ENCODE measurements around the gene LGALS1. TPM values are rescaled to one million over a fixed set of nuclear protein-coding genes. Genes with fewer than 3 reads are reported as not detected.

The LGALS1 gene
- total RNA-seq, 1 experiment from 2014 or later: 3.2 TPM

DNA sequence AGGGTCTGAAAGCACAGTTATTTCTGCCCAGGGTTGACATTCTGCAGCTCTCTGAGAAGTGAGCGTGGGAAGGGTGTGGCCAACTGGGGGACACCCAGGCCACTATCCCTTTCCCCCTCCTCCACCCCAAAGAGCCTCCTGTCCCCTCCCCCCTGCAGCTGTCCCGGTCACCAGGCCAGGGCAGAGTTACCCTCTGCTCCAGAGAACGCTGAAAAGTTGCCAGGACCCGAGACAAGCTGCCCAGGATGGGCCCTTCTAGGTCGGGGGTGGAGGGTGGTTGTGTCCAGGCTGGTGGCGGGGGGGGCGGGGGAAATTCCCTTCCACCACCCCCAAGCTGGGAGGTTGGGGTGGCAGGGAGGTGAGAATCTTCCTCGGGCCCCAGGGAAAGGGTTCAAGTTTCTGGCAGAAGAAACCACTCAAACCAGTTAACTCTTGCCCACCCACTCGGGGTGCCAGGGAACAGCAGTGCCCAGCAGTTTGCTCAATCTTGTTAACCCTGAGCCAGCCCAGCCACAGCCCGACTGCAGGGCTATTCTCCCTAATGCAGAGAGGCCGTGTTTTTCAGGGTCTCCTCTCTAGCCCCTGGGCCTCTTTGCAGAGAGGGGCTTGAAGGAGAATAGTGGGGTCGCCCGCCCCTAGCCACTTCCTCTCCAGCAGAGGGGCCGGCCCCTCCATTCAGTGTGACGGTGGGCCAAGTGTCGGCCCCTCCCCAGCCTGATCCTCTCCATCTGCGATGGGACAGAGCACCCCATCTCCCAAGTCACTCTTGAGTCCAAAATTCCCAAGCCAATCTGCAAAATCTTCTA lies 697 bp downstream of the LGALS1 start:
- Mint-ChIP-seq H3K4me3 (ENCODE audit: unreplicated experiment) (peak overlapping the region; percentile 79), H3K36me3 (ENCODE audit: insufficient read depth, unreplicated experiment) (peaks cover 6% of the 10 kb centered on the region), H3K4me1 (ENCODE audit: low read depth, unreplicated experiment) (peaks cover 7% of the 10 kb centered on the region), H3K9me3 (ENCODE audit: unreplicated experiment) (no peaks in the 10 kb centered on the region), H3K27ac (ENCODE audit: unreplicated experiment) (peak overlapping the region; percentile 65), H3K27me3 (ENCODE audit: insufficient read depth, unreplicated experiment) (no peaks in the 10 kb centered on the region)
- peak overlapping the region; percentile 53 for H3K4me3 ChIP-seq (ENCODE audit: low read depth, low read length)
- no TSS peak for BruUV-seq (replicated peaks)
- intact Hi-C loops (cut with micrococcal nuclease; ENCODE audit: unreplicated experiment): loop anchor here (2.0 kb wide), 1 partner anchor 17 kb away; the partner anchor contains the start of gene PDXP
- CTCF ChIA-PET: interaction anchor here (0.6 kb wide), 1 partner anchor 23 kb away, joined by 3 read pairs; no protein-coding TSS in a partner anchor
- no peak for TF ChIP-seq CTCF (IDR thresholded peaks at IDR 0.05; ENCODE audit: insufficient read depth in 1 of 2, low read depth in 1 of 2, low read length in 1 of 2, severe bottlenecking in 1 of 2, unreplicated experiment in 1 of 2)
- H3K36me3 ChIP-seq (ENCODE audit: control insufficient read depth, insufficient read depth, low read length): no peaks in the 10 kb centered on the region
- POLR2A ChIA-PET: interaction anchor here (0.5 kb wide), 2 partner anchors 150 to 1644 kb away, joined by 5 to 9 read pairs; no protein-coding TSS in a partner anchor
- H3K27me3 ChIP-seq (replicated peaks; ENCODE audit: control insufficient read depth, insufficient read depth, low read length): no peaks in the 10 kb centered on the region
- H3K4me1 ChIP-seq: peaks cover 9% of the 10 kb centered on the region; the same call in 1 of the 2 replicates
- no peak for DNase-seq
- no peaks in the 10 kb centered on the region for H3K9me3 ChIP-seq

GRCh38 chr22:37676736-37677492 lies 1.5 kb downstream of the LGALS1 start:
- BruUV-seq (replicated peaks): TSS peak; percentile 74
- Histone ChIP-seq H3K4me1 (peaks cover 9% of the 10 kb centered on the region; the same call in 1 of the 2 replicates), H3K27me3 (replicated peaks; ENCODE audit: control insufficient read depth, insufficient read depth, low read length) (no peaks in the 10 kb centered on the region), H3K9me3 (no peaks in the 10 kb centered on the region), H3K4me3 (ENCODE audit: low read depth, low read length) (peak overlapping the region; percentile 53), H3K36me3 (ENCODE audit: control insufficient read depth, insufficient read depth, low read length) (no peaks in the 10 kb centered on the region)
- peak; percentile 84 to 88 for DNase-seq
- H3K27me3 Mint-ChIP-seq (ENCODE audit: insufficient read depth, unreplicated experiment): no peaks in the 10 kb centered on the region
- peaks cover 7% of the 10 kb centered on the region for H3K4me1 Mint-ChIP-seq (ENCODE audit: low read depth, unreplicated experiment)
- ChIA-PET CTCF (interaction anchor here (0.7 to 0.9 kb wide), 3 partner anchors 9 to 118 kb away, joined by 3 to 4 read pairs (median 3); partner anchors contain the start of gene NOL12), POLR2A (interaction anchor here (0.6 kb wide), 1 partner anchor 70 kb away, joined by 4 read pairs; no protein-coding TSS in a partner anchor)
- H3K36me3 Mint-ChIP-seq (ENCODE audit: insufficient read depth, unreplicated experiment): peaks cover 6% of the 10 kb centered on the region
- intact Hi-C loops (cut with micrococcal nuclease; ENCODE audit: unreplicated experiment): loop anchor here (2.0 kb wide), 1 partner anchor 18 kb away; the partner anchor contains the start of gene PDXP
- TF ChIP-seq CTCF (IDR thresholded peaks at IDR 0.05; ENCODE audit: insufficient read depth in 1 of 2, low read depth in 1 of 2, low read length in 1 of 2, severe bottlenecking in 1 of 2, unreplicated experiment in 1 of 2): no peak
- H3K4me3 Mint-ChIP-seq (ENCODE audit: unreplicated experiment): peak overlapping the region; percentile 79
- H3K9me3 Mint-ChIP-seq (ENCODE audit: unreplicated experiment): no peaks in the 10 kb centered on the region
- H3K27ac Mint-ChIP-seq (ENCODE audit: unreplicated experiment): peak overlapping the region; percentile 65

DNA sequence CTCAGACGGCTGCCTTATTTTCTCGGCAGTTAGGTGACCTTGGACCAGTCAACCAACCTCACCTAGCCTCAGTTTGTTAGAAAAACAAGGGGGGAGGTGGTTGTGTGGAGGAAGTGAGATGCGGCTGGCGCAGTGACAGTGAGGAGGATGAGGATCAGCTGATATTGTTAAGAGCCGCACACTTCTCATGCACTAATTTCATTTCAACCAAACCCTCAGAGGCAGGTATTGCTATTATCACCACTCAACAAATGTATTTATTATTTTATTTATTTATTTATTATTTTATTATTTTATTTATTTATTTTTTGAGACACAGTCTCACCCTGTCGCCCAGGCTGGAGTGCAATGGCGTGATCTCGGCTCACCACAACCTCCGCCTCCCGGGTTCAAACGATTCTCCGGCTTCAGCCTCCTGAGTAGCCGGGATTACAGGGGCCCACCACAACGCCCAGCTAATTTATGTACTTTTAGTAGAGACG lies 2.1 kb downstream of the LGALS1 start:
- Histone ChIP-seq H3K27me3 (replicated peaks; ENCODE audit: control insufficient read depth, insufficient read depth, low read length) (no peaks in the 10 kb centered on the region), H3K36me3 (ENCODE audit: control insufficient read depth, insufficient read depth, low read length) (no peaks in the 10 kb centered on the region), H3K9me3 (no peaks in the 10 kb centered on the region), H3K4me3 (ENCODE audit: low read depth, low read length) (peak overlapping the region; percentile 53), H3K4me1 (peaks cover 9% of the 10 kb centered on the region; the same call in 1 of the 2 replicates)
- peak overlapping the region; percentile 79 for H3K4me3 Mint-ChIP-seq (ENCODE audit: unreplicated experiment)
- no peak for TF ChIP-seq CTCF (IDR thresholded peaks at IDR 0.05; ENCODE audit: insufficient read depth in 1 of 2, low read depth in 1 of 2, low read length in 1 of 2, severe bottlenecking in 1 of 2, unreplicated experiment in 1 of 2)
- H3K4me1 Mint-ChIP-seq (ENCODE audit: low read depth, unreplicated experiment): peaks cover 7% of the 10 kb centered on the region
- H3K9me3 Mint-ChIP-seq (ENCODE audit: unreplicated experiment): no peaks in the 10 kb centered on the region
- BruUV-seq (replicated peaks): no TSS peak
- H3K36me3 Mint-ChIP-seq (ENCODE audit: insufficient read depth, unreplicated experiment): peaks cover 6% of the 10 kb centered on the region
- peak overlapping the region; percentile 65 for H3K27ac Mint-ChIP-seq (ENCODE audit: unreplicated experiment)
- no peaks in the 10 kb centered on the region for H3K27me3 Mint-ChIP-seq (ENCODE audit: insufficient read depth, unreplicated experiment)
- POLR2A ChIA-PET: interaction anchor here (0.6 kb wide), 1 partner anchor 71 kb away, joined by 4 read pairs; no protein-coding TSS in a partner anchor
- intact Hi-C loops (cut with micrococcal nuclease; ENCODE audit: unreplicated experiment): loop anchor here (2.0 kb wide), 1 partner anchor 19 kb away; the partner anchor contains the start of gene PDXP
- no peak for DNase-seq
- CTCF ChIA-PET: interaction anchor here (0.7 to 0.9 kb wide), 3 partner anchors 8 to 119 kb away, joined by 3 to 4 read pairs (median 3); partner anchors contain the start of gene NOL12

All from Caco-2 (cell line).